Activated CD8-positive, alpha-beta memory T cell treated with anti-CD3 and anti-CD28 coated beads, Interleukin-2, amount 10 ng/mL, durations not matched to agents 7 days and 5 days (primary cell): Measurements from ENCODE around the gene TAPBPL. TPM values are rescaled to one million over a fixed set of nuclear protein-coding genes. Genes with fewer than 3 reads are reported as not detected.
"Not testable (repeated sequence)": the region's sequence is repeated elsewhere in the genome, so short reads cannot be mapped to it uniquely, and the experiment has no call there.

ENCODE experiments used
- ATAC-seq: fragments of 150-1000 bp; cut with Tn5 transposase; one replicate; pipeline ENCODE4 v1.10.0; 2021; ENCODE audit warnings: moderate library complexity
- CTCF ChIA-PET: fragments of 350-600 bp; sonication (Branson Sonifier 250); formaldehyde crosslinking; loops from one replicate; lab custom pipeline; 2021; ENCODE audit warnings: antibody characterized with exemption; lab: Charles Lee
- DNase-seq: peaks from one replicate; pipeline ENCODE4 v3.0.0-alpha.2; 2020
- H3K27ac Mint-ChIP-seq: one replicate; pipeline ENCODE4 v1.8.0; 2021; ENCODE audit warnings: mild to moderate bottlenecking, mixed read lengths
- H3K27me3 Mint-ChIP-seq: one replicate; pipeline ENCODE4 v1.8.0; 2021; ENCODE audit warnings: mixed read lengths
- H3K36me3 Mint-ChIP-seq: one replicate; pipeline ENCODE4 v1.8.0; 2021; ENCODE audit warnings: mild to moderate bottlenecking, mixed read lengths
- H3K4me1 Mint-ChIP-seq: one replicate; pipeline ENCODE4 v1.8.0; 2021; ENCODE audit warnings: mixed read lengths
- H3K4me3 Mint-ChIP-seq: one replicate; pipeline ENCODE4 v1.8.0; 2021; ENCODE audit warnings: mild to moderate bottlenecking, moderate library complexity, mixed read lengths
- H3K9me3 Mint-ChIP-seq: one replicate; pipeline ENCODE4 v1.8.0; 2022; ENCODE audit warnings: low read depth, mixed read lengths
- total RNA-seq, 2 experiments: library from RNA; stranded (reverse); gene quantifications; one replicate each; pipeline ENCODE4 v1.2.3, GENCODE V29; 2021

Gene TAPBPL
- total RNA-seq, 2 experiments from 2014 or later, result 49.1 to 53.0 TPM

DNA sequence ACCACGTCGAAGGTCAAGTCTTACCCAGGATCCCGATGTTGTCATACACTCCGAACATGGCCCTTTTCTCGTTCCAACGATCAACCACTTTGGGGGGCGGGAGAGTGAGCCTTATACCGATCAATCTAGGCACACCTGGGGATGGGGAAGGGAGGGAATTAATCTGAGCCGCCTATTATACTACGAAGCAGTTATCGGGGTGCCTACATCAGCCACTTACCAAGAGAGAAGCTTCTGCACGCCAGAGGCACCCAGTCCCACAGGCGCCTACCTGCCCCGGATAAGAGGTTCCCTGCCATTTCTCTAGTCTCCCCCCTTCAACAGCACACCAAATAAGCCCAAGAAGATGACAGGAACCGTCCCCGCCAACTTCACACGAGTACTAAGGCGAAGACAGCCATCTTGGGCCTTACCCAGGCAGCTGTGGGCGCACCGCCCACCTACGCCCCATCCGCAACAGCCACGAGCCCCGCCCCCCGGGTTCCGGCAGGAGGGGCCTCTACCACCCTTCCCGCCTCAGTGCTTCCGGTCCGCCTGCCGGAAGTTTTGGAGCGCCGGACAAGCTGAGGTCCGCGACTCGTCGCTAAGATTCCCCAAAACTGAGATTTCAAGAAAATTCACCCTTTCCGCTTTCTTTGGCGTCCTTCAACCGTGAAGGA is 41.1 kb downstream of the TAPBPL start, which contains the start of gene MRPL51:
TSS of gene MRPL51 (minus strand) at position 425 of the 659 bp plus-strand sequence. CDS start at position 299, 126 bp downstream.
- no peaks in the 10 kb centered on the region for H3K9me3 Mint-ChIP-seq
- H3K4me3 Mint-ChIP-seq, result peak within 1 kb of the TSS; percentile 91

DNA sequence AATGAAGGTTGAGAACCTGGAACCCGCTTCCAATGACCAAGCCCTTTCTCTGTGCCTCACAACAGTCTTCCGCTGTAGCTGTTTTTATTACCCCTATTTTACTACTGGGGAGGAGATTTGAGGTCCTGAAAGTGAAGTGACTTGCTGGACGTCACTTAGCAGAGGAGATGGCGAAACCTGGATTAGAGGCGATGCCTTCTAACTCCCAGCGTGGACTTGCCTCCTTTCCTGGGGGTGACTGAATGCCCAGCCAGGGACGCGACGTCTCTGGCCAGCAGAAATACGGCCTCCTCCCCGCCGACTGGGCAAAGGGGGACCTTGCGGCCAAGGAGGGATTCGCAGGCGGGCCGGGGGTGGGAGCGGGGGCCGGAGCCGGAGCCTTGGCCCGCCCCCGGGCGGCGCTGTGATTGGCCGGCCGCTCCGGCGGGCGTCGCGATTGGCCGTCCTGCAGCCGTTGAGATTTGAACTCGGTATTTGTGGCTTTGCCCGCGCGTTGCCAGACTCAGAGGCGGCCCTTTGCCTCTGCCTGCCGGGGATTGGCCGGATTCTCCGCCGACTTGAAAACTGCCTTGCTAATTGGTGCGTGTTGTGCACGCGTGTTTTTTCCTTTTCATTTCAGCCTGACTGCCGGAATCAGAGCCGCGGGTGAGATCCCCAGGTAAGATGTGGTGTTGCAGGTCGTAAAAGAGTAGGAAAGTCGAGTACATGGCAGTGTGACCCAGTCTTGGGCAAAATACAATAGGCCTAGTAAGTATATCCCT is 41.8 kb downstream of the TAPBPL start, which contains the start of gene NCAPD2:
TSS of gene NCAPD2 (plus strand) at position 606 of the 761 bp plus-strand sequence. CDS start 997 bp downstream, outside the sequence.
- CTCF ChIA-PET, result interaction anchor here (0.6 to 2.6 kb wide), 21 partner anchors 9 to 230 kb away, joined by 3 to 12 read pairs (median 4); partner anchors contain the start of genes COPS7A, GAPDH, NOP2 and TAPBPL
- ATAC-seq (peak; percentile 87), DNase-seq (peak; percentile 99)
- Mint-ChIP-seq H3K4me3 (peak within 1 kb of the TSS; percentile 91), H3K9me3 (no peaks in the 10 kb centered on the region), H3K4me1 (peaks cover 43% of the 10 kb centered on the region), H3K27ac (peak within 1 kb of the TSS; percentile 95), H3K27me3 (no peaks in the 10 kb centered on the region), H3K36me3 (peaks cover 45% of the 10 kb centered on the region)

More for the DNA sequence above, 41.1 kb downstream of the TAPBPL start, which contains the start of gene MRPL51:
- peaks cover 39% of the 10 kb centered on the region for H3K4me1 Mint-ChIP-seq
- H3K27ac Mint-ChIP-seq, result peak within 1 kb of the TSS; percentile 95
- peaks cover 42% of the 10 kb centered on the region for H3K36me3 Mint-ChIP-seq
- CTCF ChIA-PET, result interaction anchor here (0.8 to 2.6 kb wide), 12 partner anchors 8 to 231 kb away, joined by 3 to 10 read pairs (median 4); partner anchors contain the start of genes COPS7A, NOP2 and TAPBPL
- H3K27me3 Mint-ChIP-seq, result no peaks in the 10 kb centered on the region
- peak; percentile 74 for ATAC-seq
- peak; percentile 99 for DNase-seq

DNA sequence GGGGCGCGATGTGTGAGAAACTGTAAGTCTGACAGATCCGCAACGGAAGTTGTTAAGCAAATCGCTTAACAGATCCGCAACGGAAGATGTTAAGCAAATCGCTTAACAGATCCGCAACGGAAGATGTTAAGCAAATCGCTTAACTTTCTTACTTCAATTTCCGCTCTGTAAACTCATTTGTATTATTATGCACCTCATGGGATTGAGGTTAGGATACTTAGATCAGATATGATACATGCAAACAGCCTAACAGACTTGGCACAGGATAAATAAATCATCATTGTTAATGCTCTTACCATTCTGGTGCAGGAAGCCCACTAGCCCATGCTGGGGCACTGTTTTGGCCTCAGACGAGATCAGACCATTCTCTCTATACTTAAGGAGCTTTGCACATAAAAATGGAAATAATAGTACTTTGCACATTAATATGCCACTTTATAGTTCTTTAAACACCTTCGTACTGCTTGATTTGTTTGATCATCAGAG is 42.5 kb downstream of the TAPBPL start:
- no peaks in the 10 kb centered on the region for H3K27me3 Mint-ChIP-seq
- CTCF ChIA-PET, result interaction anchor here (0.6 to 2.0 kb wide), 11 partner anchors 10 to 76 kb away, joined by 3 to 12 read pairs (median 5); partner anchors contain the start of genes GAPDH and TAPBPL
- H3K27ac Mint-ChIP-seq, result peak overlapping the region; percentile 94
- peaks cover 47% of the 10 kb centered on the region for H3K36me3 Mint-ChIP-seq
- no peaks in the 10 kb centered on the region for H3K9me3 Mint-ChIP-seq
- DNase-seq (no peak), ATAC-seq (peak; percentile 4)
- H3K4me3 Mint-ChIP-seq, result peak overlapping the region; percentile 91
- peaks cover 43% of the 10 kb centered on the region for H3K4me1 Mint-ChIP-seq

DNA sequence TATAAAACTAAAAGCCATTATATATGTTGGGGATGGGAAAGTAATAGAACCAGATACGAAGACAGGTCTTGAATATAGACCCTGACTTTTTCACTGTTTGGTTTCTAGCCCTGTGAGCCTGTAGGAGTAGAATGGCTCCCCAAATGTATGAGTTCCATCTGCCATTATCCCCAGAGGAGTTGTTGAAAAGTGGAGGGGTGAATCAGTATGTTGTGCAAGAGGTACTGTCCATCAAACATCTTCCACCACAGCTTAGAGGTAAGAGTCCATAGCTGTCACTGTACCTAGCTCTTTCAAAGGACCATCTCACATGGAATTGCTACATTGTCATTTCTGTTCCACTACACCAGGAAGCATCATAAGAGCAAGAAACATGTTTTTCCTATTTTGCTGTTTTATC is 43.1 kb downstream of the TAPBPL start:
- H3K36me3 Mint-ChIP-seq, result peaks cover 49% of the 10 kb centered on the region
- no peak for ATAC-seq
- CTCF ChIA-PET, result interaction anchor here (1.0 to 2.0 kb wide), 11 partner anchors 10 to 76 kb away, joined by 3 to 12 read pairs (median 5); partner anchors contain the start of genes GAPDH and TAPBPL

DNA sequence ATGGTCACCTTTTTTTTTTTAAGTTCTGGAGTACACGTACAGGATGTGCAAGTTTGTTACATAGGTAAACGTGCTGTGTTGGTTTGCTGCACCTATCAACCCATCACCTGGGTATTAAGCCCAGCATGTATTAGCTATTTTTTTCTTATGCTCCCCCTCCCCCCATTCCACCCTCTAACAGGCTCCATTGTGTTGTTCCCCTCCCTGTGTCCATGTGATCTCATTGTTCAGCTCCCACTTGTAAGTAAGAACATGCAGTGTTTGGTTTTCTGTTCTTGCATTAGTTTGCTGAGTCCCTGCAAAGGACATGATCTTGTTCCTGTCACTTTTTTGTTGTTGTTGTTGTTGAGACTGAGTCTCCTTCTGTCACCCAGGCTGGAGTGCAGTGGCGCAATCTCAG is 45.4 kb downstream of the TAPBPL start:
- DNase-seq, H3K27ac Mint-ChIP-seq, H3K27me3 Mint-ChIP-seq, ATAC-seq, H3K9me3 Mint-ChIP-seq, H3K4me3 Mint-ChIP-seq: not testable (repeated sequence)
- H3K36me3 Mint-ChIP-seq, result peaks cover 37% of the 10 kb centered on the region
- H3K4me1 Mint-ChIP-seq, result peaks cover 32% of the 10 kb centered on the region
- CTCF ChIA-PET, result interaction anchor here (1.2 kb wide), 1 partner anchor 40 kb away, joined by 3 read pairs; no protein-coding TSS in a partner anchor

More for the DNA sequence above, 43.1 kb downstream of the TAPBPL start:
- Mint-ChIP-seq H3K27ac (peak overlapping the region; percentile 94), H3K4me1 (peaks cover 43% of the 10 kb centered on the region), H3K9me3 (no peaks in the 10 kb centered on the region), H3K27me3 (no peaks in the 10 kb centered on the region), H3K4me3 (peak overlapping the region; percentile 91)
- no peak for DNase-seq

DNA sequence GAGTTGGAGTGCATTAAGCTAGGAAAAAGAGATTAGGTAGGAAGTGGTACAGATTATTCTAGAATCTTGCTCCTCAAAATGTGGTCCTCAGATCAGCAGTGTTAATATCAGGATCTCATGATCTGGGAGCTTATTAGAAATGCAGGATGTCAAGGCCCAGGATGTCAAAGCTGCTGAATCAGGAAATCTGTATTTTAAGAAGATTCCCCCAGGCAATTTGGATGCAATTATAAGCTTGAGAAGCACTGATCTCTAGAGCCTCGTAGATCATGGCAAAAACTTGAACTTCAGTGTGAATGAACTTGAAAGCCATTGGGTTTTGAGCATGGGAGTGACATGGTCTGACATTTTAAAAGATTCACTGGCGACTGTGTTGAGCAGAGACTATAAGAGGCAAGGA is 48.6 kb downstream of the TAPBPL start:
- no peaks in the 10 kb centered on the region for H3K27me3 Mint-ChIP-seq
- no peak for ATAC-seq
- H3K36me3 Mint-ChIP-seq, result peaks cover 32% of the 10 kb centered on the region
- H3K27ac Mint-ChIP-seq, result no peak overlapping the region
- no peak overlapping the region for H3K4me3 Mint-ChIP-seq
- H3K9me3 Mint-ChIP-seq, result no peaks in the 10 kb centered on the region
- CTCF ChIA-PET, result interaction anchor here (0.6 to 2.0 kb wide), 3 partner anchors 35 to 38 kb away, joined by 3 to 9 read pairs (median 5); no protein-coding TSS in a partner anchor
- DNase-seq, result no peak
- peaks cover 23% of the 10 kb centered on the region for H3K4me1 Mint-ChIP-seq

DNA sequence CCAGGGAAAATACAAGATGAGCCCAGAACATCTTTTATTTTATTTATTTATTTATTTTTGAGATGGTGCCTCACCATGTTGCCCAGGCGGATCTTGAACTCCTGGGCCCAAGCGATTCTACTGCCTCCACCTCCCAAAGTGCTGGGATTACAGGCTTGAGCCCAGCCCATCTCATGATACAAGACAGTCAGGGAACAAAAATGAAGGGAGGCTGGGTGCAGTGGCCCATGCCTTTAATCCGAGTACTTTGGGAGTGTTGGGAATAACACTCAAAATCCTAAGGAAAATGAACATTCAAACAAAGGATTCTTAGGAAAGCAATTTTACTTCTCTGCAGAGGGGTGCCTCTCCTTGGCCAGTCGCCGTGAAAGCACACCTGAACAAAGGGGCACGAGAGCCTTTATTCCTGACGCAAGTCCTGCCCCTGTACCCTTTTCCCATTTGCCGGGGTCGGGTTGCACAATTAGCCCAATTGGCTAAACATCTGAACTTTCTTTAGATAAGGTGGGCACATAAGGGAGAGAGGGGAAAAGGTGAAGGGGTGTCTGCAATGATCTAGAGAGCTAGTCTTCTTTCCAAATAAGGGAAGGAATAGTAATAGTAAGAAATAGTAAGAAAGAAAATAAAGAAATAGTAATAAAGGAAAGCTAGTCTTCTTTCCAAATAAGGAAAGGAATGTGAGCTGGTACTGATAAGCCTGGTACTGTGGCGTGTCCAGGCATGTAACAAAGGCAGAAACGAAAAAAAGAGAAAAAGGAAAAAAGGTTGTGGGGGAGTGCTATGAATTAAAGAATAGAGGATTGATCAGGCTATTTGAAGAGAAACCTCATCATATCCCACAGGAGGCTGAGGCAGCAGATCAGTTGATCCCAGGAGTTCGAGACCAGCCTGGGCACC is 55.5 kb downstream of the TAPBPL start:
- no peak overlapping the region for H3K4me3 Mint-ChIP-seq

DNA sequence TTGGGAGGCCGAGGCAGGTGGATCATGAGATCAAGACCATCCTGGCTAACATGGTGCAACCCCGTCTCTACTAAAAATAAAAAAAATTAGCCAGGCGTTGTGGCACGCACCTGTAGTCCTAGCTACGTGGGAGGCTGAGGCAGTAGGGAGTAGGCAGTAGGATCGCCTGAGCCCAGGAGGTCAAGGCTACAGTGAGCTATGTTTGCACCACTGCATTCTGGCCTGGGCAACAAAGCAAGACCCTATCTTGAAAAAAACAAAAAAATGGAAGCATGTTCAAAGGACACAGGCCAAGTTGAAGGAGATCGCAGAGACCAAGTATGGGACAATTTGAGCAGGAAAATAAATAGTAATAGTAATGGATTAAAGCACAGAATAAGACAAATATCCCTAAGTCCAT is 56.2 kb downstream of the TAPBPL start:
- Mint-ChIP-seq H3K27ac (peak overlapping the region; percentile 3), H3K36me3 (peaks cover 47% of the 10 kb centered on the region), H3K9me3 (no peaks in the 10 kb centered on the region), H3K27me3 (no peaks in the 10 kb centered on the region), H3K4me1 (peaks cover 8% of the 10 kb centered on the region), H3K4me3 (no peak overlapping the region)
- ATAC-seq (no peak), DNase-seq (no peak)
- CTCF ChIA-PET, result no interaction called here

More for the DNA sequence above, 55.5 kb downstream of the TAPBPL start:
- H3K9me3 Mint-ChIP-seq, result no peaks in the 10 kb centered on the region
- H3K36me3 Mint-ChIP-seq, result peaks cover 41% of the 10 kb centered on the region
- H3K4me1 Mint-ChIP-seq, result peaks cover 8% of the 10 kb centered on the region
- no peak for DNase-seq
- CTCF ChIA-PET, result no interaction called here
- H3K27me3 Mint-ChIP-seq, result no peaks in the 10 kb centered on the region
- H3K27ac Mint-ChIP-seq, result peak overlapping the region; percentile 60
- ATAC-seq, result no peak

Other genes starting within 250 kb of the TAPBPL start
- not detected for gene PLEKHG6, start 141.4 kb upstream of the TAPBPL start, total RNA-seq
- gene TNFRSF1A, start 110.0 kb upstream of the TAPBPL start, total RNA-seq, result 10 to 100 TPM; 63.3 to 71.5 TPM
- under 1 TPM; 0.49 to 0.58 TPM for gene SCNN1A, start 76.5 kb upstream of the TAPBPL start, total RNA-seq
- gene LTBR, start 67.9 kb upstream of the TAPBPL start, total RNA-seq, result under 1 TPM; 0.30 to 0.41 TPM
- 10 to 100 TPM; 44.9 to 67.3 TPM for gene CD27, start 7.1 kb upstream of the TAPBPL start, total RNA-seq
- 10 to 100 TPM; 49.2 to 59.1 TPM for gene VAMP1, start 18.6 kb downstream of the TAPBPL start, total RNA-seq
- 100 to 1,000 TPM; 191 to 271 TPM for gene MRPL51, start 41.2 kb downstream of the TAPBPL start, total RNA-seq
- gene NCAPD2, start 42.1 kb downstream of the TAPBPL start, total RNA-seq, result 100 to 1,000 TPM; 173 to 200 TPM
- 1,000 to 10,000 TPM; 5,133 to 5,396 TPM for gene GAPDH, start 82.5 kb downstream of the TAPBPL start, total RNA-seq
- gene IFFO1, start 104.0 kb downstream of the TAPBPL start, total RNA-seq, result 10 to 100 TPM; 29.3 to 30.0 TPM
- 100 to 1,000 TPM in 1 of 2 experiments, 10 to 100 TPM in 1; 76.7 to 117 TPM for gene NOP2, start 116.2 kb downstream of the TAPBPL start, total RNA-seq
- gene CHD4, start 155.3 kb downstream of the TAPBPL start, total RNA-seq, result 100 to 1,000 TPM; 288 to 320 TPM
- gene LPAR5, start 183.9 kb downstream of the TAPBPL start, total RNA-seq, result 10 to 100 TPM; 15.8 to 18.5 TPM
- gene ACRBP, start 195.4 kb downstream of the TAPBPL start, total RNA-seq, result 1 to 10 TPM; 1.1 to 2.0 TPM
- gene ING4, start 211.1 kb downstream of the TAPBPL start, total RNA-seq, result 10 to 100 TPM; 26.0 to 26.3 TPM
- 10 to 100 TPM; 76.3 to 76.4 TPM for gene ZNF384, start 237.3 kb downstream of the TAPBPL start, total RNA-seq
- gene PIANP, start 248.8 kb downstream of the TAPBPL start, total RNA-seq, result not detected